C4-2B (cell line): ENCODE results near the gene NLRC3.

Experiments used
- CTCF ChIP-seq: fragments of 450-650 bp; conservative IDR thresholded peaks from 2 replicates; pipeline ENCODE4 v1.5.1; 2017; ENCODE audit warnings: mild to moderate bottlenecking
- ZFX ChIP-seq: fragments of 450-650 bp; IDR thresholded peaks from 2 replicates; pipeline ENCODE4 v1.6.1; 2017

DNA sequence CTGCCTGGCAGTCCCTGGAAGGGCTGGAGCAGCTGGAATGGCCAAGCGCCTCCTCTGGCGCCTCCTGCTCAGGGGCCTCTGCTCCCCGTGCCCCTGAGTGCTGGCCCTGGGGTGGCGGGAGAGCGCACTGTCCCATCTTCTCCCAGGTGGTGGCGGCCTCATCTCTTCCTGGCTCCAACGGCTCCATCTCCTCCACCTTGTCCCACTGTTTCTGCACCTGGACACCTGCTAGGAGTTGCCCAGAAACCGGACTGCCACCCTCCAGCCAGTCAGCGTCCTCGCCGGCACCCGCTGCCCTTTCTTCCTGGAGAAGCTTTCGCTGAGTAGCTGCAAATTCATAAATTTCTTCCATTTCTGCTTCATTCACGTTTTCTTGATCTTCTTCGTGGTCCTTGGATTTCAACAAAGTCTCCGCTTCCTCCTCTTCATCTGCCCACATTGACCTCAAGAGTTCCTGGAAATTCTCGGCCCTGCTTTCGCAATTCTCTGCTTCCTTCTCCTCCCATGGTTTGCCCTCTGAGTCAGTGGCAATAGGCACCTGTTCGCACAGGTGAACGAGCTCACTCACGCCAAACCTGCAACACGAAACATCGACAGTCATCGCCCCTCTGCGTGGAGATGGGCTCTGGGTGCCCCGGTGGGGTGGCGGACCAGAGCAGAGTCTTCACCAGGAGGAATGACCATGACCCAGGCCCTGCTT, 13.7 kb upstream of the NLRC3 start:
- no peak for TF ChIP-seq CTCF
- no peak for TF ChIP-seq ZFX
